AG04449 (cell line): ENCODE results near the gene FLNC.

Source experiments
- CTCF ChIA-PET: fragments of 350-600 bp; formaldehyde crosslinking; extraction: SDS; loops from one replicate; lab custom pipeline; 2021; ENCODE audit warnings: antibody characterized with exemption; lab: Yijun Ruan, JAX
- POLR2A ChIA-PET: fragments of 400-600, 350-600 bp; formaldehyde crosslinking; extraction: SDS; loops from one replicate; lab custom pipeline; 2020; ENCODE audit warnings: antibody characterized with exemption, inconsistent platforms; lab: Yijun Ruan, JAX
- DNase-seq: peaks from one replicate; pipeline ENCODE4 v3.0.0-alpha.2; 2010; ENCODE audit warnings: low read depth, low spot score
- H3K4me3 ChIP-seq: 2 replicates; pipeline ENCODE4 v1.5.1; 2011; ENCODE audit warnings: low read depth, mild to moderate bottlenecking, control low read depth, low read length
- CTCF ChIP-seq: IDR thresholded peaks from one replicate; pipeline ENCODE4 v1.5.1; 2011; ENCODE audit warnings: mild to moderate bottlenecking, moderate library complexity, low read length, control low read depth, inconsistent platforms; ENCODE audit not compliant: insufficient read depth; ENCODE audit errors: missing control alignments

Gene FLNC

GRCh38 chr7:128837521-128837921, 7.3 kb downstream of the FLNC start:
- POLR2A ChIA-PET = no interaction called here
- CTCF ChIA-PET = no interaction called here
- no peak overlapping the region for H3K4me3 ChIP-seq
- DNase-seq = no peak
- TF ChIP-seq CTCF = no peak

- no peak for DNase-seq
- TF ChIP-seq CTCF = no peak
- ChIA-PET CTCF (interaction anchor here (8.4 kb wide), 1 partner anchor 23 kb away, joined by 48 read pairs; the partner anchor contains the start of gene ATP6V1F), POLR2A (no interaction called here)
- H3K4me3 ChIP-seq = no peak overlapping the region
These were observed 8.0 kb downstream of the FLNC start for GRCh38 chr7:128838109-128838779.

DNA sequence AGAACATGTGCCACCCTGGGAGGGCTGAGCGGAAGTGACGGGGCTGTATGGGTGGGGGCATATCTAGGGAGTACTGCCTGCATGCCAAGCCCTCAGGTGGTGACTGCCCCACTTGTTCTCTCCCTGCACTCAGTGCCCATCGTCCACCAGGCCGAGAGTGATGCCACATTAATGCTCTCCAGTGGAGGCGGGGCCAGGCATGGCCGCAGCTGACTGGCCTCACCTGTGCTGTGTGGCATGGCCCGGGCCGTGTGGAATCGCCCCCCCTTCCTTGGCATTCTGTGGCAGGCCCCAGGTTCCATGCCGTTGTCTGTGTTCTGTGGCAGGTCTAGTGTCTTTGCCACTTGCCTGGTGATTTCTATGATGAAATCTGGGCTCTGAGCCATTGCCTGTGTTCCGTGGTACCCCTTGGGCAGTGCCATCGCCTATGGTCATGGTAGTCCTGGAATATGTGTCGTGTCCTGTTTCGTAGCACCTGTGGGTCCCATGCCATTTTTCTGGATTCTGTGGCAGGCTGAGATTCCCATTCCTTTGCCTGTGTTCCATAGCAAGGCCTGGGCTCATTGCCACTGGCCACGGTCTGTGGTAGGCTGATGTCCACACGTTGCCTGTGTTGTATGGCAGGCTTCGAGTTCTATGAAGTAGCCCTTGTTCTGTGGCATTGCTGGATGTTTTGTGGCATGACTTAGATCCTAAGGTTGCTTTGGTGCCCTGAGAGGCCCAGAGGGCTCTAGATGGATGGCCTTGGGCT, 8.9 kb downstream of the FLNC start:
- DNase-seq = no peak
- ChIA-PET POLR2A (no interaction called here), CTCF (interaction anchor here (1.2 to 8.4 kb wide), 2 partner anchors 11 to 22 kb away, joined by 3 to 48 read pairs; partner anchors contain the start of gene ATP6V1F)
- H3K4me3 ChIP-seq = no peak overlapping the region
- no peak for TF ChIP-seq CTCF

DNA sequence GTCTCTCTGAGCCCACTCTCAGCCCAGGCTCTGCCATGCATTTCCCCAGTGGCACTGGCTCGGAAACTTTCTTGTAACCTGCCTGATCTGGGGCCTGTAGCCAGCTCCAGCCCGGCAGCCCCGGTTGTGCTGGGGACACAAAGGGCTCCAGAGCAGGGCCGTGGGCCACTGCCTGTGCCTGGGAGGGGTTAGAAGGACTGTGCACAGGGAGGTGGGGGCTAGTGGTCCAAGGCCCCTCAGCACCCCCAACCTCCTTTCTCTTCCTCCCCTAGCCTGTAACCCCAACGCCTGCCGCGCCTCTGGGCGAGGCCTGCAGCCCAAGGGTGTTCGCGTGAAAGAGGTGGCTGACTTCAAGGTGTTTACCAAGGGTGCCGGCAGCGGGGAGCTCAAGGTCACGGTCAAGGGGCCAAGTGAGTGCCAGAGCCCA, 9.6 kb downstream of the FLNC start:
- DNase-seq = no peak
- no peak overlapping the region for H3K4me3 ChIP-seq
- POLR2A ChIA-PET = no interaction called here
- TF ChIP-seq CTCF = no peak
- CTCF ChIA-PET = interaction anchor here (1.2 to 8.4 kb wide), 3 partner anchors 8 to 22 kb away, joined by 3 to 48 read pairs (median 3); partner anchors contain the start of gene ATP6V1F

- ChIA-PET CTCF (interaction anchor here (1.1 to 8.4 kb wide), 6 partner anchors 8 to 21 kb away, joined by 3 to 48 read pairs (median 6); partner anchors contain the start of gene ATP6V1F), POLR2A (no interaction called here)
- DNase-seq = no peak
- TF ChIP-seq CTCF = no peak
- no peak overlapping the region for H3K4me3 ChIP-seq
These were observed 10.3 kb downstream of the FLNC start for GRCh38 chr7:128840326-128841170.
